Osteoblast (primary cell): ENCODE measurements around the gene ZC3H11A. TPM values are rescaled to one million over a fixed set of nuclear protein-coding genes. Genes with fewer than 3 reads are reported as not detected.

ENCODE experiments used
- DNase-seq: peaks from one replicate; pipeline ENCODE4 v3.0.0; 2011; ENCODE audit warnings: low spot score, mixed read lengths; ENCODE audit not compliant: insufficient read length; ENCODE audit errors: missing footprints
- H2AFZ ChIP-seq: 2 replicates; pipeline ENCODE4 v1.6.0; 2011; ENCODE audit warnings: mild to moderate bottlenecking, low read length
- H3K27ac ChIP-seq: 2 replicates; pipeline ENCODE4 v1.5.1; 2011; ENCODE audit warnings: mild to moderate bottlenecking, low read depth, low read length, moderate library complexity
- H3K27me3 ChIP-seq: 2 replicates; pipeline ENCODE4 v1.6.0; 2012; ENCODE audit warnings: mild to moderate bottlenecking, control low read depth, inconsistent platforms, low read length, moderate library complexity; ENCODE audit not compliant: insufficient read depth
- H3K36me3 ChIP-seq: 2 replicates; pipeline ENCODE4 v1.5.1; 2011; ENCODE audit warnings: mild to moderate bottlenecking, low read length, control low read depth, moderate library complexity; ENCODE audit not compliant: insufficient read depth
- H3K4me1 ChIP-seq: 2 replicates; pipeline ENCODE4 v1.5.1; 2011; ENCODE audit warnings: mild to moderate bottlenecking, low read length, control low read depth, moderate library complexity; ENCODE audit not compliant: insufficient read depth
- H3K4me2 ChIP-seq: 2 replicates; pipeline ENCODE4 v1.6.0; 2011; ENCODE audit warnings: mild to moderate bottlenecking, low read length; ENCODE audit not compliant: insufficient read depth
- H3K4me3 ChIP-seq: fragments of 200-600 bp; sonication (generic); 3 replicates; pipeline ENCODE4 v1.5.1; 2012; ENCODE audit warnings: mild to moderate bottlenecking, low read length, inconsistent platforms; ENCODE audit not compliant: insufficient read depth
- H3K79me2 ChIP-seq: 2 replicates; pipeline ENCODE4 v1.6.0; 2012; ENCODE audit warnings: mild to moderate bottlenecking, low read length, control low read depth, inconsistent platforms; ENCODE audit not compliant: insufficient read depth
- H3K9me3 ChIP-seq: 2 replicates; pipeline ENCODE4 v1.5.1; 2011; ENCODE audit warnings: low read depth, low read length, control low read depth
- H4K20me1 ChIP-seq: 2 replicates; pipeline ENCODE4 v1.6.0; 2012; ENCODE audit warnings: mild to moderate bottlenecking, low read length, control low read depth; ENCODE audit not compliant: insufficient read depth
- CTCF ChIP-seq: IDR thresholded peaks from 2 replicates; pipeline ENCODE4 v1.5.1; 2011; ENCODE audit warnings: mild to moderate bottlenecking, low read depth, low read length, moderate library complexity; ENCODE audit errors: extremely low read depth
- total RNA-seq: library from RNA; depleted of rRNA; stranded (reverse); fragments of >200 nt; gene quantifications from 2 replicates; pipeline ENCODE4 v1.2.3, GENCODE V29; 2012

The ZC3H11A gene
- total RNA-seq, 1 donor: 128 TPM

GRCh38 chr1:203777596-203777995 lies 17.8 kb upstream of the ZC3H11A start:
- H3K79me2 ChIP-seq: no peaks in the 10 kb centered on the region
- DNase-seq: no peak
- H4K20me1 ChIP-seq: no peaks in the 10 kb centered on the region
- H3K4me2 ChIP-seq: no peak overlapping the region
- H3K4me1 ChIP-seq: no peaks in the 10 kb centered on the region
- H2AFZ ChIP-seq: no peak overlapping the region
- no peak for TF ChIP-seq CTCF
- H3K27ac ChIP-seq: no peak overlapping the region
- no peaks in the 10 kb centered on the region for H3K36me3 ChIP-seq
- no peaks in the 10 kb centered on the region for H3K27me3 ChIP-seq
- no peaks in the 10 kb centered on the region for H3K9me3 ChIP-seq
- H3K4me3 ChIP-seq: no peak overlapping the region

DNA sequence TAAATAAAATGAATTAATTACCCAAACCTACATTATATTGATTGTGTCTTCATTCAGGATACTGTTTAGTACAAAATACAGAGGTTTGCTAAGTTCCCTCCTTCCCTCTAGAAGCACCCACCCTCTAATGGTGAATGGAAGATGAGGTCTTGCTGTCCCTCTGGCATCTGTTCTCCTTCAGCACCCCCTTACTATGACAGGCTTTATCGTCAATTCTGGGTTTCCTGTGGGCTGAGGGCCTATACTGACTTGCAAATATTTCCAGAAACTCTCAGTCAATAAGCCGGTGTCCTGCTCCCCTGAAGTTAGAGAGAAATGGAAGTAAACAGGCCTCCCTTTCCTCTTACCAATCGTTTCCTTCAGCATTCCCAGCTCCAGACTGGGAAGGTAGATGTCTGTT lies 17.3 kb upstream of the ZC3H11A start:
- no peak overlapping the region for H3K4me2 ChIP-seq
- H3K79me2 ChIP-seq: no peaks in the 10 kb centered on the region
- no peaks in the 10 kb centered on the region for H3K36me3 ChIP-seq
- H3K27ac ChIP-seq: no peak overlapping the region
- no peaks in the 10 kb centered on the region for H3K9me3 ChIP-seq
- no peak for DNase-seq
- TF ChIP-seq CTCF: no peak
- H4K20me1 ChIP-seq: no peaks in the 10 kb centered on the region
- no peak overlapping the region for H2AFZ ChIP-seq
- H3K27me3 ChIP-seq: no peaks in the 10 kb centered on the region
- no peak overlapping the region for H3K4me3 ChIP-seq
- H3K4me1 ChIP-seq: no peaks in the 10 kb centered on the region

DNA sequence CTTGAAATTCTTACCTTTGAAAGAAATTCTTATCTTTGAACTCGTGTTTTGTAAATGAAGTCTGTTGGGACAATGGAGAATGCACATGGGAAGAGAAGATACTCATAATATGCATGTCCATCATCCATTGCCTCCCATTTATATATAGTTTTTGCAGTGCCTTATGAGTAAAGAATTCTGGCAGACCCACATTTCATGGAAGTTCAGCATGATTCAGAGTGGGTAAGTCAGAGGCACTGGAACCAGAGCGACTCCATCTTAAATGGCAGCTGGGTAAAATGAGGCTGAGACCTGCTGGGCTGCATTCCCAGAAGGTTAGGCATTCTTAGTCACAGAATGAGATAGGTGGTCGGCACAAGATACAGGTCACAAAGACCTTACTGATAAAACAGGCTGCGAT lies 16.6 kb upstream of the ZC3H11A start:
- TF ChIP-seq CTCF: no peak
- no peak overlapping the region for H3K4me2 ChIP-seq
- H3K27me3 ChIP-seq: no peaks in the 10 kb centered on the region
- H3K79me2 ChIP-seq: no peaks in the 10 kb centered on the region
- no peak overlapping the region for H2AFZ ChIP-seq
- no peak overlapping the region for H3K27ac ChIP-seq
- no peak overlapping the region for H3K4me3 ChIP-seq
- H4K20me1 ChIP-seq: no peaks in the 10 kb centered on the region
- H3K9me3 ChIP-seq: no peaks in the 10 kb centered on the region
- no peak for DNase-seq
- no peaks in the 10 kb centered on the region for H3K36me3 ChIP-seq
- no peaks in the 10 kb centered on the region for H3K4me1 ChIP-seq

DNA sequence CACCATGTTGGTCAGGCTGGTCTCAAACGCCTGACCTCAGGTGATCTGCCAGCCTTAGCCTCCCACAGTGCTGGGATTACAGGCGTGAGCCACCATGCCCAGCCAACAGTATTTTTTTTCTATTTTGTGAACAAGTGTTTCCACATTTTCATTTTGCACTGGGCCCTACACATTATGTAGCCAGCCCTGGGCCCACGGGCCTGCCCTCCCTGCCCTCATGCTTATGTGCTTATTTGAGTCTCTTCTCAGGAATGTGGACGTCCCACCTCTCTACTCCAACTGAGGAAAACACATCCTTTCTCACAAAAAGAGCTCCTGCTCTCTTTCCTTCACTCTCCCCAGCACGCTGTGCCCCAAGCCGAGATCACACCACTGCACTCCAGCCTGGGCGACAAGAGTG lies 13.5 kb upstream of the ZC3H11A start:
- no peak for DNase-seq
- TF ChIP-seq CTCF: no peak

More for the DNA sequence above, 13.5 kb upstream of the ZC3H11A start:
- H3K9me3 ChIP-seq: no peaks in the 10 kb centered on the region
- no peak overlapping the region for H3K4me3 ChIP-seq
- H3K27ac ChIP-seq: no peak overlapping the region
- H3K79me2 ChIP-seq: no peaks in the 10 kb centered on the region
- H2AFZ ChIP-seq: no peak overlapping the region
- H3K4me2 ChIP-seq: no peak overlapping the region
- no peaks in the 10 kb centered on the region for H3K4me1 ChIP-seq
- no peaks in the 10 kb centered on the region for H3K36me3 ChIP-seq
- H3K27me3 ChIP-seq: no peaks in the 10 kb centered on the region
- no peaks in the 10 kb centered on the region for H4K20me1 ChIP-seq
